Heart right ventricle (tissue), 16 donors: ENCODE data around the gene HIRIP3. TPM values are rescaled to one million over a fixed set of nuclear protein-coding genes. Genes with fewer than 3 reads are reported as not detected.
A peak's percentile ranks its signal among the peaks of the same experiment; 100 is the strongest.

Experiments
- ATAC-seq, 8 donors: fragments of 200-7000 bp; cut with Tn5 transposase; one replicate each; pipeline ENCODE4 v1.9.1; 2020; ENCODE audit warnings: mild to moderate bottlenecking in 8 of 8, moderate library complexity in 8 of 8, moderate number of reproducible peaks in 1 of 8
- DNase-seq, 2 donors: peaks; one replicate each; pipeline ENCODE4 v3.0.0-alpha.2; 2020
- H3K27ac ChIP-seq, 10 donors: fragments of 200-600 bp; sonication (generic) in 2 of 10; one replicate each; pipeline versions ENCODE4 v1.5.0 to v1.8.0; 2020 to 2022; ENCODE audit warnings: mild to moderate bottlenecking in 3 of 10
- H3K27me3 ChIP-seq, 7 donors: fragments of 200-600 bp; one replicate each; pipeline ENCODE4 v1.8.0; 2021 to 2022; ENCODE audit warnings: mild to moderate bottlenecking in 2 of 7
- H3K36me3 ChIP-seq, 9 donors: fragments of 200-600 bp; sonication (generic) in 1 of 9; one replicate each; pipeline versions ENCODE4 v1.5.0 to v1.8.0; 2020 to 2022; ENCODE audit warnings: mild to moderate bottlenecking in 2 of 9
- H3K4me1 ChIP-seq, 9 donors: fragments of 200-600 bp; sonication (generic) in 1 of 9; one replicate each; pipeline versions ENCODE4 v1.5.0 to v1.8.0; 2020 to 2022; ENCODE audit warnings: mild to moderate bottlenecking in 4 of 9
- H3K4me3 ChIP-seq, 10 donors: fragments of 200-600 bp; sonication (generic) in 2 of 10; one replicate each; pipeline versions ENCODE4 v1.5.0 to v1.8.0; 2020 to 2022; ENCODE audit warnings: mild to moderate bottlenecking in 7 of 10, moderate library complexity in 2 of 10
- H3K9me3 ChIP-seq, 11 donors: fragments of 200-600 bp in 10 of 11; sonication (generic) in 2 of 11; one replicate each; pipeline versions ENCODE4 v1.5.0 to v1.8.0; 2013 to 2022; ENCODE audit warnings: mild to moderate bottlenecking in 2 of 11, control low read depth in 1 of 11, moderate library complexity in 1 of 11
- CTCF ChIP-seq, 9 donors: fragments of 200-600 bp; sonication (generic) in 2 of 9; IDR thresholded peaks; one replicate each; pipeline versions ENCODE4 v1.5.0 to v1.8.0; 2021 to 2022; ENCODE audit warnings: antibody characterized with exemption in 9 of 9, mild to moderate bottlenecking in 5 of 9, moderate library complexity in 1 of 9
- WGBS, 2 donors: extraction: QIAGEN DNeasy Blood & Tissue Kit; methylation state at CpG; one replicate each; pipeline ENCODE4 v1.1.7; 2013; ENCODE audit warnings: inconsistent platforms in 1 of 2; 5-methylcytosine and 5-hydroxymethylcytosine counted together
- intact Hi-C, 10 donors: fragments of 100-400 bp; cut with DNase I; formaldehyde crosslinking; loops; one replicate each; pipeline versions ENCODE4 v1.11.1 to v1.14.2; 2022
- polyA plus RNA-seq, 2 donors: library from polyadenylated mRNA; stranded (reverse); fragments of 200-250 nt; gene quantifications; one replicate each; pipeline ENCODE4 v1.2.3, GENCODE V29; 2013
- total RNA-seq, 10 donors: library from RNA; stranded (reverse); fragmentation: NEBNext Ultra II Directional in 3 of 10; extraction: Animal tissue kit (Norgen Biotek cat#: 25700) in 3 of 10; gene quantifications; one replicate each; pipeline versions ENCODE4 v1.2.1 to v1.2.4, GENCODE V29; 2021 to 2023
- donor health status: Arrhythmogenic right ventricular cardiomyopathy.
- donor health status: ischemic (EF 13 %, LVEDD 7.1; RV severe dilation, severe dysfunction).
- donor health status: healthy with polysubstance abuse.
- donor health status: DM: no; HTN: yes; CAD: no.
- donor health status: DM: no; HTN: no; CAD: no.
- donor health status: ischemic (EF 25% LVEDD 6.9; RV normal size, moderate dysfunction).
- donor health status: ischemic (EF 25% LVEDD 5.7; RV mildly dilated, moderate dysfunction).
- donor health status: healthy.
- donor health status: DM: yes; HTN: yes; CAD: no.
- donor health status: Ischemic cardiomyopathy.
- donor health status: ischemic (EF 35%, LVEDD 5.7; RV mildly dilated, moderate dysfunction).
- donor health status: nonischemic (EF 11% LVEDD 7.7; RV severe dilation, severe dysfunction).
- donor health status: DM: yes; HTN: yes; CAD: no.
- donor health status: PGD.
- donor health status: ischemic (EF 29% LVEDD 5.4; RV normal size, mild dysfunction).
- donor health status: nonischemic (EF 23%, LVEDD 6.1; RV moderate dilation, normal function).

HIRIP3 gene
- total and polyA plus RNA-seq, 12 donors = 14.4 to 23.2 (median 17.7) TPM

- peak in 1 of 9 donors; percentile 18 for TF ChIP-seq CTCF (IDR thresholded peaks at IDR 0.05)
- H3K36me3 ChIP-seq = peaks cover 0 to 63% (median 16%) of the 10 kb centered on the region in 9 donors
- peak within 1 kb of the TSS; percentile 87 to 99 (median 96) for H3K27ac ChIP-seq
- ATAC-seq = peak; percentile 98 to 99 (median 99)
- intact Hi-C loops = loop anchor here in 6 of 10 donors (1.0 to 10.0 kb wide), 8 partner anchors 15 to 181 kb away; partner anchors contain the start of genes TMEM219 (in 3 of the 6), CDIPT (in 1 of the 6), KCTD13 (in 1 of the 6) and PAGR1 (in 1 of the 6)
- H3K27me3 ChIP-seq = no peaks in the 10 kb centered on the region
- 0% methylated on average over 65 of the region's 65 CpGs for WGBS, 2 donors
- peak within 1 kb of the TSS; percentile 55 to 97 (median 82) for H3K4me3 ChIP-seq
- H3K4me1 ChIP-seq = peaks cover 7 to 40% (median 28%) of the 10 kb centered on the region in 9 donors
- DNase-seq = peak; percentile 99 to 100
- no peaks in the 10 kb centered on the region for H3K9me3 ChIP-seq
These were observed 721 bp upstream of the HIRIP3 start, which contains the start of gene INO80E for GRCh38 chr16:29995911-29996765. Gene INO80E, plus strand, starts transcription at chr16:29996241. Its CDS starts 70 bp downstream, at chr16:29996311.

DNA sequence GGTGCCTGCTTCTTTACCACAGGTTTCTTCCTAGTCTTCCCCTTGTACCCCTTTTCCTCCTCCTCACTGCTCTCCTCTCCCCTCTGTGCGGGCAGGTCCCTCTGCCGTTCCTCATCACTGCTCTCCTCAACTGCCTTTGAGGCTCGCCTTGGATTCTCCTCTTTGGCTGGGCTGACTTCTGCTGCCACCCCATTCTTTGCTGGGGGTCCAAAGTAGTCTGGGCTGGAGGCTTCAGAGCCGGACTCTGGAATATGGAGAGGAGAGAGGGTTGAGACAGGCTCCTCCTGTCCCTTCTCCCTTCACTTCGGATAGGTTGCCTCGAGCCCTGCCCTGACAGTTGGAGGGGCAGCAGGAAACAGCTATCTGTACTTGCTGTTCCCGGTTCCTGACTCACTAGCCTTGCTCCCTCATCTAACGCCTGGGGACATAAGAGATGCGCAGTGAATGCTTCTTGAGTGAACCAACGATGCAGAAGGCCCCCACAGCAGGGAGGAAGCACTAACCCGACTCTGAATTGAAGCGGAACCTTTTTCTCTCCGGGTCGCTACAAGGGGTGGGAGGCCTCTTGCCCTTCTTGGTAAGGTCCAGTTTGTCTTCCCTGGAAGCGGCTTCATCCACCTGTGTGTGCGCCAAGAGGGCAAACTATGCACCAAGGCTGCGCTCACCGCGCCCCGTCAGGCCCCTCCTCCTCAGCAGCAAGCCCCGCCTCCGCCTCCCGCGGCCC is 655 bp downstream of the HIRIP3 start:
- WGBS, 2 donors = 10 to 11% methylated on average over 24 of the region's 24 CpGs
- no peak for TF ChIP-seq CTCF (IDR thresholded peaks at IDR 0.05)
- intact Hi-C loops = loop anchor here in 6 of 10 donors (1.0 to 10.0 kb wide), 8 partner anchors 14 to 180 kb away; partner anchors contain the start of genes TMEM219 (in 3 of the 6), CDIPT (in 1 of the 6), KCTD13 (in 1 of the 6) and PAGR1 (in 1 of the 6)
- ATAC-seq = peak; percentile 14 to 56 (median 44)
- Histone ChIP-seq H3K27me3 (no peaks in the 10 kb centered on the region), H3K27ac (peak overlapping the region; percentile 87 to 99 (median 96)), H3K36me3 (peaks cover 0 to 63% (median 28%) of the 10 kb centered on the region in 9 donors), H3K9me3 (no peaks in the 10 kb centered on the region), H3K4me1 (peaks cover 7 to 40% (median 28%) of the 10 kb centered on the region in 9 donors), H3K4me3 (peak overlapping the region; percentile 55 to 97 (median 82))
- peak; percentile 44 to 61 for DNase-seq

DNA sequence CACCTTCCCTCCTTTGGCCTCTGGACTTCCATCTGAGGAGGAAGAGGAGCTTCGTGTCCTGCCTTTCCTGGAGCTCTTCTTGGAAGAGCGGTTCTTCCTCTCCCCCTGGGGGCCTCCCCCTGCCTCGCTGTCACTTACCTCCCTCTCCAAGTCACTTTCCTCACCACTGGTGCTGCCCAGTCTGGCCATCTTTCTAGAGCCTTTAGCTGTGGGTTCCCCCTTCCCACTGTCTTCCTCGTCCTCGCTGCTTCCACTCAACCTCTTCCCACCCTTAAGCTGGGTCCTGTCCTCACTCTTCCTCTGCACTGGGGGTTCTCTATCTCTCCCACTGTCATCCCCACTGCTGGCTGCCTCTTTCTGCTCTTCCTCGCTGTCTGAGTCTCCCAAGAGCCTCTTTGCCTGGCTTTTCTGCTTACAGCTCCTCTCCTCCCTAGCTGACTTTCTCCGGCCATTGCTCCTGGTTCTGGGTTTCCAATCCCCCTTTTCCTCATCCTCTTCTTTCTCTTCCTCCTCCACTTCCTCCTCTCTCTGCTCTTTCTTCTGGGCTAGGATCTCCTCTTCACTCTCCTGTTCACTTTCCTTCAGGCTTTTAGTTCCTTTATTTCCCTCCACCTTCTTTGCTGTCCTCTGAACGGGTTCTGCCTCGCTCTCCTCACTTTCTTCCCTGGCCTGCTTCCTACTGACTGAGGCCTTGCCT is 1.4 kb downstream of the HIRIP3 start:
- Histone ChIP-seq H3K9me3 (no peaks in the 10 kb centered on the region), H3K27ac (peak overlapping the region in 8 of 10 donors; percentile 92 to 99 (median 97)), H3K4me1 (peaks cover 7 to 40% (median 28%) of the 10 kb centered on the region in 9 donors), H3K36me3 (peaks cover 0 to 64% (median 31%) of the 10 kb centered on the region in 9 donors), H3K4me3 (peak overlapping the region in 5 of 10 donors; percentile 66 to 91 (median 87)), H3K27me3 (no peaks in the 10 kb centered on the region)
- no peak for DNase-seq
- intact Hi-C loops = loop anchor here in 6 of 10 donors (2.0 to 10.0 kb wide), 6 partner anchors 13 to 179 kb away; partner anchors contain the start of genes CDIPT (in 1 of the 6), KCTD13 (in 1 of the 6), PAGR1 (in 1 of the 6) and PRRT2 (in 1 of the 6)
- no peak for TF ChIP-seq CTCF (IDR thresholded peaks at IDR 0.05)
- WGBS, 2 donors = 76 to 78% methylated on average over 9 of the region's 9 CpGs
- ATAC-seq = no peak
